Fibroblast of mammary gland (primary cell): ENCODE data around the gene SPATA6L.

ENCODE experiments used
- DNase-seq: peaks from one replicate; pipeline ENCODE4 v3.0.0-alpha.2; 2010; ENCODE audit warnings: low read depth
- H3K4me3 ChIP-seq: 2 replicates; pipeline ENCODE4 v1.5.1; 2011; ENCODE audit warnings: low read depth, mild to moderate bottlenecking, low read length, moderate library complexity; ENCODE audit not compliant: control insufficient read depth
- CTCF ChIP-seq: conservative IDR thresholded peaks from 2 replicates; pipeline ENCODE4 v1.5.1; 2011; ENCODE audit warnings: low read depth, low read length, inconsistent platforms; ENCODE audit not compliant: control insufficient read depth, insufficient read depth

Gene SPATA6L

DNA sequence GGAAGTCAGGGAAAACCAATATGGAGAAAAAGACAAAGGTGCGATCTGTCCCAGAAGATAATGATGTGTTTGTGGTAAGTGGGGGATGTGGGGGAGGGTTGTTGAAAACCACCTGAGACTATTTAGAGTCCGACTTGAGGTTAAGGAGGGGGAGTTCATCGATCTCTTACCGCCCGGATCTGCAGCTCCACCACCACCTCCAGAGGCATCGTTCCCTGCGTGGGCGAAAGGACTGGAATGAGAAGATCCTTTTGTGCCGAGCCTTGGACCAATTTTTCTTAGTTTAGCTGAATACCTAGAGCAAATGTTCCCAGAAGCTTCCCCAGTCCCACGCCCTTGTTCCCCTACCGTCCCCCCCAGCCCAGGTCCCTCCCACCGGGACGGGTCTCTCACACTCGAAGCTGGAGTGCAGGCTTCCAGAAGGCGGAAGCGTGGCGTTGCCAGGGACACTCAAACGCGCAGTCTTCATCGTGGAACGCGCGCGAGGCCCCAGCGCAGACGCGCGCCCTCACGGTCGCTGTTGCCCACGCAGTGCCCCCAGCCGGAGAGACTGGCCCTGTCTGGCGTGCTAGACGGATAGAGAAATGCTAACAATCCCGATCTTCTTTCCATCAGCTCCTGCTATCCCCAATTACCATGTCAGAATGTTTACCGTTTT, at the start of gene SPATA6L:
Gene SPATA6L (minus strand): TSS at position 439 of the 658 bp plus-strand sequence. CDS start 230 bp downstream, at position 209.
- no peak for TF ChIP-seq CTCF
- DNase-seq, result peak; percentile 46

GRCh38 chr9:4714266-4715016, 48.2 kb upstream of the SPATA6L start:
- no peak for TF ChIP-seq CTCF
- DNase-seq, result no peak
- no peak overlapping the region for H3K4me3 ChIP-seq

More for the DNA sequence above, at the start of gene SPATA6L:
- H3K4me3 ChIP-seq, result peak within 1 kb of the TSS; percentile 56

DNA sequence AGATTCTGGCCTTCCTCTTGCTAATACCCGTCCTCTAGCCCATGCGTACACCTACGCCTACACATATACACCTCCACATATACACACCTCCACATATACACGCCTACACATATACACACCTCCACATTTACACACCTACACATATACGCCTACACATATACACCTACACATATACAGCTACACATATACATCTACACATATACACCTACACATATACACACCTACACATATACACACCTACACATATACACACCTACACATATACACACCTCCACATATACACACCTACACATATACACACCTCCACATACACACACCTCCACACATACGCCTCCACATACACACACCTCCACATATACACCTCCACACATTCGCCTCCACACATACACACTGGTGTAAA, 47.6 kb upstream of the SPATA6L start:
- H3K4me3 ChIP-seq, result no peak overlapping the region
- no peak for TF ChIP-seq CTCF
- DNase-seq, result no peak

GRCh38 chr9:4709380-4709779, 43.1 kb upstream of the SPATA6L start:
- no peak overlapping the region for H3K4me3 ChIP-seq
- DNase-seq, result no peak
- TF ChIP-seq CTCF, result no peak

GRCh38 chr9:4706971-4707622, 40.8 kb upstream of the SPATA6L start:
- DNase-seq, result no peak
- no peak overlapping the region for H3K4me3 ChIP-seq
- no peak for TF ChIP-seq CTCF

- no peak for DNase-seq
- TF ChIP-seq CTCF, result no peak
- H3K4me3 ChIP-seq, result no peak overlapping the region
Observed at GRCh38 chr9:4706021-4706420, 39.7 kb upstream of the SPATA6L start.
